ENCODE results near the gene RBM23.

DNA sequence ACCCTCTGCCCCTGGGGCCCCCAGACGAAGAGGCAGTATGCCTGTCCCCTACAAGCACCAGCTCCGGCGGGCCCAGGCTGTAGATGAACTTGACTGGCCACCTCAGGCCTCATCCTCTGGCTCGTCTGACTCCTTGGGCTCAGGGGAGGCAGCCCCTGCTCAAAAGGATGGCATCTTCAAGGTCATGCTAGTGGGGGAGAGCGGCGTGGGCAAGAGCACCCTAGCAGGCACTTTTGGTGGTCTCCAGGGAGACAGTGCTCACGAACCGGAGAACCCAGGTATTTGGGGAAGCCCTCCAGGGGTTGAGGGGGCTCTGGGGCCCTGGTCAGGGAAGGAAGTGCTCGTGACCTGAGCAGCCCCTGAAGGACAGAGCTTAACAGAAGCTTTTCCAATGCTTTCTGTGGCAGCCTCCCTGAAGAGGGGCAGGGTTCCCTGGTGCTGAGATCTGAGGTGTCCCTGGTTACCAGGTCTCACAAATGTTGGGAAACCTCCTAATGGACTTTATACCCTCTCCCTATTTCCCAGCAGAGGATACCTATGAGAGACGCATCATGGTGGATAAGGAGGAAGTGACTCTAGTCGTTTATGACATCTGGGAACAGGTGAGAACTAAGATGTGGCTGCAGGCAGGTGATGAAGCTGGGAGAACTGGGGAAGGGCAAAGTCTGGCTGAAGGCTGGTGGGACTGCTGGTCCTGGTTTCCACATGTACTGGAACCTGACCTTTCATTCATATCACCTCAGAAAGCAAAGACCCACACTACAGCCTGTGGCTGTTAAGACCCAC, 34.0 kb downstream of the RBM23 start:
- TF ChIP-seq POLR2A (IDR thresholded peaks at IDR 0.05) (no peak), EP300 (IDR thresholded peaks at IDR 0.05) (no peak)
- TF ChIP-seq, protein P1, sequence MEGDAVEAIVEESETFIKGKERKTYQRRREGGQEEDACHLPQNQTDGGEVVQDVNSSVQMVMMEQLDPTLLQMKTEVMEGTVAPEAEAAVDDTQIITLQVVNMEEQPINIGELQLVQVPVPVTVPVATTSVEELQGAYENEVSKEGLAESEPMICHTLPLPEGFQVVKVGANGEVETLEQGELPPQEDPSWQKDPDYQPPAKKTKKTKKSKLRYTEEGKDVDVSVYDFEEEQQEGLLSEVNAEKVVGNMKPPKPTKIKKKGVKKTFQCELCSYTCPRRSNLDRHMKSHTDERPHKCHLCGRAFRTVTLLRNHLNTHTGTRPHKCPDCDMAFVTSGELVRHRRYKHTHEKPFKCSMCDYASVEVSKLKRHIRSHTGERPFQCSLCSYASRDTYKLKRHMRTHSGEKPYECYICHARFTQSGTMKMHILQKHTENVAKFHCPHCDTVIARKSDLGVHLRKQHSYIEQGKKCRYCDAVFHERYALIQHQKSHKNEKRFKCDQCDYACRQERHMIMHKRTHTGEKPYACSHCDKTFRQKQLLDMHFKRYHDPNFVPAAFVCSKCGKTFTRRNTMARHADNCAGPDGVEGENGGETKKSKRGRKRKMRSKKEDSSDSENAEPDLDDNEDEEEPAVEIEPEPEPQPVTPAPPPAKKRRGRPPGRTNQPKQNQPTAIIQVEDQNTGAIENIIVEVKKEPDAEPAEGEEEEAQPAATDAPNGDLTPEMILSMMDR (IDR thresholded peaks at IDR 0.05) = no peak
